GM23338 (cell line): ENCODE data around the gene CDH15. TPM values are rescaled to one million over a fixed set of nuclear protein-coding genes. Genes with fewer than 3 reads are reported as not detected.
A peak's percentile ranks its signal among the peaks of the same experiment; 100 is the strongest.

Experiments
- ATAC-seq: fragments of 200-7000 bp; cut with Tn5 transposase; 3 replicates; pipeline ENCODE4 v1.9.1; 2020
- DNase-seq: peaks from one replicate; pipeline ENCODE4 v3.0.0-alpha.2; 2015; ENCODE audit warnings: low spot score
- H2AFZ ChIP-seq: fragments of 200-600 bp; sonication (generic); 2 replicates; pipeline ENCODE4 v1.8.0; 2016; ENCODE audit warnings: antibody characterized with exemption, mild to moderate bottlenecking, moderate library complexity
- H3F3A ChIP-seq: fragments of 200-600 bp; sonication (generic); replicated peaks from 2 replicates; pipeline ENCODE4 v1.8.0; 2017; ENCODE audit warnings: antibody characterized with exemption, mixed run types, low read depth
- H3K27ac ChIP-seq: fragments of 200-600 bp; sonication (generic); 2 replicates; pipeline ENCODE4 v1.6.1; 2016; ENCODE audit warnings: low read depth
- H3K27me3 ChIP-seq: fragments of 200-600 bp; sonication (generic); 2 replicates; pipeline ENCODE4 v1.8.0; 2016; ENCODE audit warnings: mild to moderate bottlenecking, mixed run types, moderate library complexity; ENCODE audit not compliant: insufficient read depth
- H3K36me3 ChIP-seq: fragments of 200-600 bp; sonication (generic); 2 replicates; pipeline ENCODE4 v1.8.0; 2016; ENCODE audit warnings: mild to moderate bottlenecking; ENCODE audit not compliant: insufficient read depth
- H3K4me1 ChIP-seq: fragments of 200-600 bp; sonication (generic); 2 replicates; pipeline ENCODE4 v1.8.0; 2016; ENCODE audit warnings: mild to moderate bottlenecking, moderate library complexity; ENCODE audit not compliant: insufficient read depth
- H3K4me2 ChIP-seq: fragments of 200-600 bp; sonication (generic); 2 replicates; pipeline ENCODE4 v1.7.1; 2017; ENCODE audit warnings: mixed run types
- H3K4me3 ChIP-seq: fragments of 200-600 bp; sonication (generic); 2 replicates; pipeline ENCODE4 v1.6.1; 2016; ENCODE audit warnings: mixed run types
- H3K79me2 ChIP-seq: fragments of 200-600 bp; sonication (generic); replicated peaks from 2 replicates; pipeline ENCODE4 v1.8.0; 2017; ENCODE audit warnings: mild to moderate bottlenecking; ENCODE audit not compliant: insufficient read depth
- H3K9me2 ChIP-seq: fragments of 200-600 bp; sonication (generic); 2 replicates; pipeline ENCODE4 v1.8.0; 2017; ENCODE audit not compliant: insufficient read depth
- H4K20me1 ChIP-seq: fragments of 200-600 bp; sonication (generic); replicated peaks from 2 replicates; pipeline ENCODE4 v1.8.0; 2017; ENCODE audit warnings: mild to moderate bottlenecking; ENCODE audit not compliant: insufficient read depth
- H3K27ac Mint-ChIP-seq: 2 replicates; pipeline ENCODE4 v1.8.0; 2020; ENCODE audit warnings: inconsistent platforms, mild to moderate bottlenecking, moderate library complexity, mixed read lengths
- H3K27me3 Mint-ChIP-seq: 3 replicates; pipeline ENCODE4 v1.8.0; 2022; ENCODE audit warnings: low read depth, mild to moderate bottlenecking, moderate library complexity, mixed read lengths, inconsistent platforms; ENCODE audit not compliant: insufficient read depth, poor library complexity
- H3K36me3 Mint-ChIP-seq: 3 replicates; pipeline ENCODE4 v1.8.0; 2021; ENCODE audit warnings: low read depth, mild to moderate bottlenecking, inconsistent platforms, moderate library complexity, mixed read lengths
- H3K4me1 Mint-ChIP-seq: 3 replicates; pipeline ENCODE4 v1.8.0; 2020; ENCODE audit warnings: mild to moderate bottlenecking, inconsistent platforms, mixed read lengths
- H3K4me3 Mint-ChIP-seq: 3 replicates; pipeline ENCODE4 v1.8.0; 2021; ENCODE audit warnings: moderate library complexity, mild to moderate bottlenecking, inconsistent platforms, mixed read lengths
- H3K9me3 Mint-ChIP-seq: 3 replicates; pipeline ENCODE4 v1.8.0; 2020; ENCODE audit warnings: moderate library complexity, mild to moderate bottlenecking, inconsistent platforms, mixed read lengths
- CTCF ChIP-seq, 2 experiments: fragments of 200-600 bp in 1 of 2; sonication (generic) in 1 of 2; conservative IDR thresholded peaks; 2 replicates each; pipeline versions ENCODE4 v1.5.1 to v1.6.1; 2016 to 2017; ENCODE audit warnings: antibody characterized with exemption in 2 of 2, low read depth in 2 of 2, mild to moderate bottlenecking in 2 of 2, moderate library complexity in 1 of 2
- ETS1 ChIP-seq: IDR thresholded peaks from 2 replicates; pipeline ENCODE4 v1.6.1; 2016; ENCODE audit warnings: antibody characterized with exemption
- EZH2 ChIP-seq: fragments of 200-600 bp; sonication (generic); IDR thresholded peaks from one replicate; pipeline ENCODE4 v1.8.0; 2017; ENCODE audit warnings: antibody characterized with exemption, mild to moderate bottlenecking, low read depth; ENCODE audit not compliant: unreplicated experiment
- JUNB ChIP-seq: IDR thresholded peaks from one replicate; pipeline ENCODE4 v1.6.1; 2016; ENCODE audit warnings: antibody characterized with exemption; ENCODE audit not compliant: unreplicated experiment
- STAT1 ChIP-seq: IDR thresholded peaks from one replicate; pipeline ENCODE4 v1.6.1; 2016; ENCODE audit warnings: antibody characterized with exemption; ENCODE audit not compliant: unreplicated experiment
- ZNF331 ChIP-seq: fragments of 250-450 bp; sonication (Bioruptor Pico); IDR thresholded peaks from 2 replicates; pipeline ENCODE4 v1.5.0; 2020; ENCODE audit warnings: low read depth, mild to moderate bottlenecking, moderate library complexity
- ZNF462 ChIP-seq: fragments of 250-450 bp; sonication (Bioruptor Pico); IDR thresholded peaks from 2 replicates; pipeline ENCODE4 v1.5.0; 2020; ENCODE audit warnings: mild to moderate bottlenecking, moderate library complexity
- polyA plus RNA-seq: library from polyadenylated mRNA; unstranded; fragments of >200 nt; fragmentation: Nextera tagmentation; extraction: Ambion mirVana; gene quantifications from 2 replicates; pipeline ENCODE4 v1.2.1, GENCODE V29; 2016
- total RNA-seq: library from RNA; depleted of rRNA; stranded (reverse); fragments of >200 nt; shearing (Covaris generic); gene quantifications from 2 replicates; pipeline ENCODE4 v1.2.3, GENCODE V29; 2014

CDH15 gene
- total and polyA plus RNA-seq, 2 experiments from 2014 or later, result 0.61 to 1.0 TPM

DNA sequence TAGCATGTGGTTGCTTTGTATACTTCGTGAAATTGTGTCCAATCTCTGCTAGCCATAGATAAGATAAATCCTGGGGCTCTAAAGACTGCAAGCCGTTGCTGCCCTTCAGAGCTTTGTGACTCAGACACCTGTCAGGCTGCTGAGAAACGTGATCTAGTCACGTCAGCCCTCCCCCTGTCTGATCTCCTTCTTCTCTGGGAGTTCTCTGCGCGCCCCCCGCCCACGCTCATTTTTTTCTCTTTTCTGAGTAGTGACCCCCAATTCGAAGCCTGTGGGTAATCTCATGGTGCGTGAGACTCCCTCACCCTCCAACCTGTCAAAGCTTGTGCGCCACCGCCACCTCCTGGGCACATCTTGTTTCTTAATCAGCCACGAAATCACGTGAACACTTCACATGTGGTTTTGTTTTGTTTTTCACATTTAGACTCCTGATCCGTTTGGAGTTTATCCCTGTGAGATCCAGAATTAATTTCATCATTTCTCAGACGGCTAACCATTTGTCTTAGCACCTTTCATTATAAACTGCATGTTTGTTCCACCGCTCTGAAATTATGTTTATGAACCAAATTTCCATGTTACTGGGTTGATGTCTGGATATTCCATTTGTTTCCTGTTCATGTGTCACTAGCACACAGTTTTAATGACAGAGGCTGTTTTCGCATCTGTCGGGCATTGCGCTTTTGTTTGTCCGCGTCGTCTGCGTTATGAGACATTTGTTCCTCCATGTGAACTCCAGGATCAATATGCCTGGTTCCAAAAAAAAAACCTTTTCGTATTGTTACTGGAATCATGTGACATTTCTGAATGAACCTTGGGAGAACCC is 45.0 kb downstream of the CDH15 start:
- no peaks in the 10 kb centered on the region for H3K9me2 ChIP-seq

GRCh38 chr16:89217138-89217387 is 45.5 kb downstream of the CDH15 start:
- peaks cover 4% of the 10 kb centered on the region; the same call in 2 of the 3 replicates for H3K36me3 Mint-ChIP-seq
- Histone ChIP-seq H4K20me1 (peaks cover 3% of the 10 kb centered on the region; the same call in 1 of the 2 replicates), H3F3A (peaks cover 6% of the 10 kb centered on the region; the same call in 1 of the 2 replicates), H3K27ac (peak overlapping the region; percentile 91), H3K36me3 (no peaks in the 10 kb centered on the region), H3K4me1 (peaks cover 11% of the 10 kb centered on the region), H3K4me2 (peak overlapping the region; percentile 93), H3K27me3 (no peaks in the 10 kb centered on the region), H2AFZ (peak overlapping the region; percentile 94), H3K79me2 (peaks cover 16% of the 10 kb centered on the region), H3K9me2 (no peaks in the 10 kb centered on the region), H3K4me3 (peak overlapping the region; percentile 98)
- no peaks in the 10 kb centered on the region for H3K9me3 Mint-ChIP-seq
- ATAC-seq, result no peak
- peak overlapping the region; percentile 85 for H3K4me3 Mint-ChIP-seq
- no peak for DNase-seq
- H3K4me1 Mint-ChIP-seq, result peaks cover 4% of the 10 kb centered on the region; the same call in 2 of the 3 replicates
- peaks cover 4% of the 10 kb centered on the region for H3K27me3 Mint-ChIP-seq
- H3K27ac Mint-ChIP-seq, result peak overlapping the region; percentile 67; the same call in 1 of the 2 replicates
- TF ChIP-seq EZH2, result no peak
- no peak for TF ChIP-seq STAT1
- TF ChIP-seq JUNB, result no peak
- no peak for TF ChIP-seq ZNF462 (CRISPR knock-in tag)

More for the DNA sequence above, 45.0 kb downstream of the CDH15 start:
- no peaks in the 10 kb centered on the region for H3K36me3 ChIP-seq
- H3K4me3 ChIP-seq, result peak overlapping the region; percentile 98
- ATAC-seq (peak; percentile 77), DNase-seq (peak; percentile 89)
- H2AFZ ChIP-seq, result peak overlapping the region; percentile 94
- peak overlapping the region; percentile 93 for H3K4me2 ChIP-seq
- H3K27me3 ChIP-seq, result no peaks in the 10 kb centered on the region
- peaks cover 4% of the 10 kb centered on the region; the same call in 2 of the 3 replicates for H3K4me1 Mint-ChIP-seq
- peaks cover 3% of the 10 kb centered on the region; the same call in 1 of the 2 replicates for H4K20me1 ChIP-seq
- TF ChIP-seq CTCF (conservative IDR thresholded peaks at IDR 0.05; ENCODE audit: low read depth in 2 of 2) (peak; percentile 83 to 92), ETS1 (no peak), ZNF331 (CRISPR knock-in tag) (no peak)
- H3K9me3 Mint-ChIP-seq, result no peaks in the 10 kb centered on the region
- H3F3A ChIP-seq, result peaks cover 6% of the 10 kb centered on the region; the same call in 1 of the 2 replicates
- peaks cover 1% of the 10 kb centered on the region; the same call in 1 of the 3 replicates for H3K36me3 Mint-ChIP-seq
- peaks cover 11% of the 10 kb centered on the region for H3K4me1 ChIP-seq
- peaks cover 4% of the 10 kb centered on the region for H3K27me3 Mint-ChIP-seq
- peak overlapping the region; percentile 91; the same call in 1 of the 2 replicates for H3K27ac ChIP-seq
- peaks cover 16% of the 10 kb centered on the region for H3K79me2 ChIP-seq
- no peak overlapping the region; the same call in 1 of the 2 replicates for H3K27ac Mint-ChIP-seq
- H3K4me3 Mint-ChIP-seq, result peak overlapping the region; percentile 85
